WI38 (cell line): Measurements from ENCODE around the gene RADX.

Experiments
- H3K4me3 ChIP-seq: 2 replicates; pipeline ENCODE4 v1.5.1; 2011; ENCODE audit warnings: low read depth, mild to moderate bottlenecking, control low read depth, low read length
- CTCF ChIP-seq: IDR thresholded peaks from 2 replicates; pipeline ENCODE4 v1.5.1; 2012; ENCODE audit warnings: low read depth, mild to moderate bottlenecking, control low read depth, low read length

The RADX gene

GRCh38 chrX:106707771-106708454 is 96.1 kb downstream of the RADX start:
- TF ChIP-seq CTCF = no peak
- H3K4me3 ChIP-seq = no peak overlapping the region

- H3K4me3 ChIP-seq = no peak overlapping the region
- no peak for TF ChIP-seq CTCF
Measured at GRCh38 chrX:106710771-106711170, 99.0 kb downstream of the RADX start.

- no peak overlapping the region for H3K4me3 ChIP-seq
- no peak for TF ChIP-seq CTCF
Measured at GRCh38 chrX:106711375-106711774, 99.6 kb downstream of the RADX start.

- no peak for TF ChIP-seq CTCF
- H3K4me3 ChIP-seq = no peak overlapping the region
Measured at GRCh38 chrX:106716004-106716403, 104.2 kb downstream of the RADX start.

GRCh38 chrX:106716463-106716862 is 104.7 kb downstream of the RADX start:
- TF ChIP-seq CTCF = no peak
- H3K4me3 ChIP-seq = no peak overlapping the region

GRCh38 chrX:106718709-106719108 is 106.9 kb downstream of the RADX start:
- H3K4me3 ChIP-seq = no peak overlapping the region
- no peak for TF ChIP-seq CTCF

GRCh38 chrX:106725931-106726330 is 114.2 kb downstream of the RADX start:
- peak overlapping the region; percentile 53 for H3K4me3 ChIP-seq
- no peak for TF ChIP-seq CTCF
